Epidermal melanocyte (primary cell): ENCODE measurements around the gene MAP2K4.
A peak's percentile ranks its signal among the peaks of the same experiment; 100 is the strongest.
"Not testable (repeated sequence)": the region's sequence is repeated elsewhere in the genome, so short reads cannot be mapped to it uniquely, and the experiment has no call there.

Experiments used
- DNase-seq: peaks from one replicate; pipeline ENCODE4 v3.0.0; 2011; ENCODE audit warnings: low spot score; ENCODE audit not compliant: insufficient read length

Gene MAP2K4

GRCh38 chr17:12020642-12021622, at the start of gene MAP2K4:
TSS of gene MAP2K4 (plus strand) at chr17:12020877. CDS start at chr17:12020887, 10 bp downstream.
- peak; percentile 89 for DNase-seq

GRCh38 chr17:11972741-11973140, 47.9 kb upstream of the MAP2K4 start:
- DNase-seq: not testable (repeated sequence)

- no peak for DNase-seq
Observed at GRCh38 chr17:11979795-11980194, 40.9 kb upstream of the MAP2K4 start.

- no peak for DNase-seq
Observed at GRCh38 chr17:11980813-11981212, 39.9 kb upstream of the MAP2K4 start.

- DNase-seq: no peak
Observed at GRCh38 chr17:11981862-11982261, 38.8 kb upstream of the MAP2K4 start.

GRCh38 chr17:11986179-11986941, 34.3 kb upstream of the MAP2K4 start:
- no peak for DNase-seq

GRCh38 chr17:11986942-11987329, 33.7 kb upstream of the MAP2K4 start:
- DNase-seq: peak; percentile 51

GRCh38 chr17:11990363-11990983, 30.2 kb upstream of the MAP2K4 start:
- no peak for DNase-seq

- no peak for DNase-seq
Observed at GRCh38 chr17:11991461-11991860, 29.2 kb upstream of the MAP2K4 start.

GRCh38 chr17:11996722-11997146, 23.9 kb upstream of the MAP2K4 start:
- peak; percentile 42 for DNase-seq

GRCh38 chr17:11997147-11997971, 23.3 kb upstream of the MAP2K4 start, which contains the start of gene ZNF18:
TSS of gene ZNF18 (minus strand) at chr17:11997475. CDS start at chr17:11992829, 4,646 bp downstream.
- DNase-seq: peak; percentile 94

- DNase-seq: no peak
Observed at GRCh38 chr17:11997972-11998233, 22.8 kb upstream of the MAP2K4 start.

- no peak for DNase-seq
Observed at GRCh38 chr17:11999696-12000095, 21.0 kb upstream of the MAP2K4 start.

- DNase-seq: no peak
Observed at GRCh38 chr17:12007466-12007865, 13.2 kb upstream of the MAP2K4 start.

- no peak for DNase-seq
Observed at GRCh38 chr17:12021623-12022140, 1.0 kb downstream of the MAP2K4 start.

GRCh38 chr17:12022310-12022709, 1.6 kb downstream of the MAP2K4 start:
- DNase-seq: no peak

- no peak for DNase-seq
Observed at GRCh38 chr17:12024327-12024726, 3.6 kb downstream of the MAP2K4 start.

- no peak for DNase-seq
Observed at GRCh38 chr17:12027658-12028057, 7.0 kb downstream of the MAP2K4 start.

GRCh38 chr17:12028611-12029010, 7.9 kb downstream of the MAP2K4 start:
- no peak for DNase-seq

GRCh38 chr17:12034538-12034937, 13.9 kb downstream of the MAP2K4 start:
- no peak for DNase-seq

- no peak for DNase-seq
Observed at GRCh38 chr17:12035673-12036072, 15.0 kb downstream of the MAP2K4 start.
